ENCODE measurements around the gene ZNF555.

Gene ZNF555

GRCh38 chr19:2803486-2804155, 37.7 kb upstream of the ZNF555 start:
- no peaks in the 10 kb centered on the region for H3K9me3 Mint-ChIP-seq
- no peaks in the 10 kb centered on the region for H3K4me1 Mint-ChIP-seq (ENCODE audit: low read depth)
- H3K36me3 Mint-ChIP-seq (ENCODE audit: low read depth): peaks cover 95% of the 10 kb centered on the region
- intact Hi-C loops (cut with micrococcal nuclease): no loop called here
- H3K27me3 Mint-ChIP-seq: no peaks in the 10 kb centered on the region
- no peak overlapping the region for H3K4me3 Mint-ChIP-seq
- H3K27ac Mint-ChIP-seq: no peak overlapping the region

- no peak overlapping the region for H3K4me3 Mint-ChIP-seq
- H3K27ac Mint-ChIP-seq: no peak overlapping the region
- peaks cover 96% of the 10 kb centered on the region for H3K36me3 Mint-ChIP-seq (ENCODE audit: low read depth)
- intact Hi-C loops (cut with micrococcal nuclease): no loop called here
- no peaks in the 10 kb centered on the region for H3K9me3 Mint-ChIP-seq
- H3K27me3 Mint-ChIP-seq: no peaks in the 10 kb centered on the region
- no peaks in the 10 kb centered on the region for H3K4me1 Mint-ChIP-seq (ENCODE audit: low read depth)
These were observed 36.9 kb upstream of the ZNF555 start for GRCh38 chr19:2804156-2805004.

GRCh38 chr19:2805261-2805900, 35.9 kb upstream of the ZNF555 start:
- H3K27ac Mint-ChIP-seq: no peak overlapping the region

GRCh38 chr19:2805991-2806649, 35.2 kb upstream of the ZNF555 start:
- peaks cover 96% of the 10 kb centered on the region for H3K36me3 Mint-ChIP-seq (ENCODE audit: low read depth)

More at GRCh38 chr19:2805261-2805900, 35.9 kb upstream of the ZNF555 start:
- no peaks in the 10 kb centered on the region for H3K27me3 Mint-ChIP-seq
- peaks cover 96% of the 10 kb centered on the region for H3K36me3 Mint-ChIP-seq (ENCODE audit: low read depth)
- intact Hi-C loops (cut with micrococcal nuclease): no loop called here
- H3K4me3 Mint-ChIP-seq: no peak overlapping the region
- no peaks in the 10 kb centered on the region for H3K9me3 Mint-ChIP-seq
- H3K4me1 Mint-ChIP-seq (ENCODE audit: low read depth): no peaks in the 10 kb centered on the region

GRCh38 chr19:2806736-2807378, 34.4 kb upstream of the ZNF555 start:
- H3K4me3 Mint-ChIP-seq: no peak overlapping the region
- H3K9me3 Mint-ChIP-seq: no peaks in the 10 kb centered on the region
- no peak overlapping the region for H3K27ac Mint-ChIP-seq
- no peaks in the 10 kb centered on the region for H3K4me1 Mint-ChIP-seq (ENCODE audit: low read depth)
- intact Hi-C loops (cut with micrococcal nuclease): no loop called here
- peaks cover 96% of the 10 kb centered on the region for H3K36me3 Mint-ChIP-seq (ENCODE audit: low read depth)
- no peaks in the 10 kb centered on the region for H3K27me3 Mint-ChIP-seq

More at GRCh38 chr19:2805991-2806649, 35.2 kb upstream of the ZNF555 start:
- intact Hi-C loops (cut with micrococcal nuclease): no loop called here
- Mint-ChIP-seq H3K4me1 (ENCODE audit: low read depth) (no peaks in the 10 kb centered on the region), H3K9me3 (no peaks in the 10 kb centered on the region), H3K4me3 (no peak overlapping the region), H3K27ac (no peak overlapping the region), H3K27me3 (no peaks in the 10 kb centered on the region)

GRCh38 chr19:2807379-2808128, 33.7 kb upstream of the ZNF555 start:
- Mint-ChIP-seq H3K36me3 (ENCODE audit: low read depth) (peaks cover 96% of the 10 kb centered on the region), H3K27me3 (no peaks in the 10 kb centered on the region), H3K9me3 (no peaks in the 10 kb centered on the region), H3K27ac (no peak overlapping the region), H3K4me1 (ENCODE audit: low read depth) (no peaks in the 10 kb centered on the region), H3K4me3 (no peak overlapping the region)
- intact Hi-C loops (cut with micrococcal nuclease): no loop called here

GRCh38 chr19:2808129-2808941, 32.9 kb upstream of the ZNF555 start:
- Mint-ChIP-seq H3K36me3 (ENCODE audit: low read depth) (peaks cover 96% of the 10 kb centered on the region), H3K27ac (no peak overlapping the region), H3K4me3 (no peak overlapping the region), H3K27me3 (no peaks in the 10 kb centered on the region), H3K9me3 (no peaks in the 10 kb centered on the region), H3K4me1 (ENCODE audit: low read depth) (no peaks in the 10 kb centered on the region)
- intact Hi-C loops (cut with micrococcal nuclease): no loop called here

- H3K4me3 Mint-ChIP-seq: no peak overlapping the region
- H3K4me1 Mint-ChIP-seq (ENCODE audit: low read depth): no peaks in the 10 kb centered on the region
- H3K27ac Mint-ChIP-seq: no peak overlapping the region
- intact Hi-C loops (cut with micrococcal nuclease): no loop called here
- no peaks in the 10 kb centered on the region for H3K9me3 Mint-ChIP-seq
- no peaks in the 10 kb centered on the region for H3K27me3 Mint-ChIP-seq
- peaks cover 96% of the 10 kb centered on the region for H3K36me3 Mint-ChIP-seq (ENCODE audit: low read depth)
These were observed 31.7 kb upstream of the ZNF555 start for GRCh38 chr19:2809387-2810140.

GRCh38 chr19:2810141-2811091, 30.9 kb upstream of the ZNF555 start:
- peaks cover 89% of the 10 kb centered on the region for H3K36me3 Mint-ChIP-seq (ENCODE audit: low read depth)
- no peaks in the 10 kb centered on the region for H3K9me3 Mint-ChIP-seq
- no peak overlapping the region for H3K4me3 Mint-ChIP-seq
- H3K4me1 Mint-ChIP-seq (ENCODE audit: low read depth): no peaks in the 10 kb centered on the region
- H3K27ac Mint-ChIP-seq: no peak overlapping the region
- intact Hi-C loops (cut with micrococcal nuclease): no loop called here
- H3K27me3 Mint-ChIP-seq: no peaks in the 10 kb centered on the region

- Mint-ChIP-seq H3K9me3 (no peaks in the 10 kb centered on the region), H3K4me3 (no peak overlapping the region), H3K4me1 (ENCODE audit: low read depth) (no peaks in the 10 kb centered on the region), H3K27ac (no peak overlapping the region), H3K36me3 (ENCODE audit: low read depth) (peaks cover 84% of the 10 kb centered on the region), H3K27me3 (no peaks in the 10 kb centered on the region)
- intact Hi-C loops (cut with micrococcal nuclease): no loop called here
These were observed 30.0 kb upstream of the ZNF555 start for GRCh38 chr19:2811221-2811722.
